Keratinocyte (primary cell): Measurements from ENCODE around the gene PPP1R7. TPM values are rescaled to one million over a fixed set of nuclear protein-coding genes. Genes with fewer than 3 reads are reported as not detected.

Experiments
- DNase-seq: peaks from one replicate; pipeline ENCODE4 v3.0.0-alpha.2; 2011; ENCODE audit warnings: low read depth, missing footprints, low spot score
- FAIRE-seq: peaks from 2 replicates; lab custom pipeline; 2011; peaks lifted over from hg19 to GRCh38; lab: Jason Lieb, UNC
- H2AFZ ChIP-seq: 2 replicates; pipeline ENCODE4 v1.6.0; 2012; ENCODE audit warnings: low read length, control low read depth, inconsistent platforms; ENCODE audit not compliant: control insufficient read depth
- H3K27ac ChIP-seq: 2 replicates; pipeline ENCODE4 v1.5.1; 2011; ENCODE audit warnings: low read length; ENCODE audit not compliant: control insufficient read depth, insufficient read depth
- H3K27me3 ChIP-seq: 3 replicates; pipeline ENCODE4 v1.6.0; 2011; ENCODE audit warnings: low read length; ENCODE audit not compliant: control insufficient read depth, insufficient read depth; ENCODE audit errors: extremely low read depth
- H3K36me3 ChIP-seq, 2 experiments: 2 replicates in 1 of 2; 3 replicates in 1 of 2; pipeline ENCODE4 v1.5.1; 2011; ENCODE audit warnings: low read length in 2 of 2, mild to moderate bottlenecking in 1 of 2; ENCODE audit not compliant: control insufficient read depth in 2 of 2, insufficient read depth in 2 of 2; ENCODE audit errors: extremely low read depth in 1 of 2
- H3K4me1 ChIP-seq: 3 replicates; pipeline ENCODE4 v1.5.1; 2011; ENCODE audit warnings: low read length; ENCODE audit not compliant: control insufficient read depth, insufficient read depth; ENCODE audit errors: extremely low read depth
- H3K4me2 ChIP-seq: 3 replicates; pipeline ENCODE4 v1.6.0; 2011; ENCODE audit warnings: low read depth, low read length; ENCODE audit not compliant: control insufficient read depth, insufficient read depth; ENCODE audit errors: extremely low read depth
- H3K4me3 ChIP-seq, 3 experiments: fragments of 200-600 bp in 1 of 3; sonication (generic) in 1 of 3; 2 replicates in 2 of 3; 3 replicates in 1 of 3; pipeline ENCODE4 v1.5.1; 2011 to 2016; ENCODE audit warnings: low read length in 3 of 3, mild to moderate bottlenecking in 3 of 3, control low read depth in 2 of 3, inconsistent platforms in 1 of 3, low read depth in 1 of 3, mixed read lengths in 1 of 3, mixed run types in 1 of 3, moderate library complexity in 1 of 3; ENCODE audit not compliant: control insufficient read depth in 2 of 3, insufficient read depth in 2 of 3; ENCODE audit errors: extremely low read depth in 1 of 3
- H3K79me2 ChIP-seq: 2 replicates; pipeline ENCODE4 v1.6.0; 2012; ENCODE audit warnings: low read length; ENCODE audit not compliant: control insufficient read depth, insufficient read depth
- H3K9ac ChIP-seq: 3 replicates; pipeline ENCODE4 v1.6.0; 2011; ENCODE audit warnings: low read length; ENCODE audit not compliant: control insufficient read depth, insufficient read depth; ENCODE audit errors: extremely low read depth
- H3K9me1 ChIP-seq: 3 replicates; pipeline ENCODE4 v1.6.0; 2011; ENCODE audit warnings: low read length; ENCODE audit not compliant: control insufficient read depth, insufficient read depth; ENCODE audit errors: extremely low read depth
- H3K9me3 ChIP-seq: 2 replicates; pipeline ENCODE4 v1.5.1; 2012; ENCODE audit warnings: low read depth, low read length; ENCODE audit not compliant: control insufficient read depth
- H4K20me1 ChIP-seq: 3 replicates; pipeline ENCODE4 v1.6.0; 2011; ENCODE audit warnings: low read length; ENCODE audit not compliant: control insufficient read depth, insufficient read depth; ENCODE audit errors: extremely low read depth
- CTCF ChIP-seq, 3 experiments: IDR thresholded peaks in 1 of 3; conservative IDR thresholded peaks in 1 of 3; optimal IDR thresholded peaks in 1 of 3; 2 replicates in 2 of 3; 3 replicates in 1 of 3; pipeline versions ENCODE3 to v1.5.1; 2011; ENCODE audit warnings: low read length in 3 of 3, mild to moderate bottlenecking in 3 of 3, moderate library complexity in 2 of 3, control low read depth in 1 of 3, inconsistent platforms in 1 of 3; ENCODE audit not compliant: insufficient read depth in 2 of 3; ENCODE audit errors: extremely low read depth in 1 of 3
- EZH2 ChIP-seq: IDR thresholded peaks from one replicate; pipeline ENCODE4 v1.6.1; 2012; ENCODE audit warnings: inconsistent platforms, mild to moderate bottlenecking, low read length, moderate library complexity
- dilution Hi-C: fragments of 300-500 bp; cut with MboI; formaldehyde crosslinking; loops from one replicate; pipeline ENCODE4 v1.7.0; 2020; ENCODE audit warnings: low sequenced_read_pairs; ENCODE audit not compliant: extremely low pct_ligation_motif_present
- polyA plus RNA-seq, 5 experiments: library from polyadenylated mRNA; depleted of rRNA in 3 of 5; stranded (reverse) in 3 of 5; stranded (forward) in 1 of 5; unstranded in 1 of 5; fragments of >200 nt; gene quantifications; 1 replicate in 1 of 5; 2 replicates in 3 of 5; 3 replicates in 1 of 5; pipeline versions ENCODE4 v1.2.1 to v1.2.3, GENCODE V29; 2011 to 2012; ENCODE audit warnings: missing spikeins in 2 of 5, low read depth in 1 of 5, low replicate concordance in 1 of 5

The PPP1R7 gene
- polyA plus RNA-seq, 1 donor (not counting 4 experiments of a cell fraction or from before 2014, with no cell fraction given), result 84.9 TPM

GRCh38 chr2:241211276-241211675 lies 61.0 kb downstream of the PPP1R7 start:
- dilution Hi-C loops, result no loop called here
- peaks cover 29% of the 10 kb centered on the region for H3K27me3 ChIP-seq
- no peaks in the 10 kb centered on the region for H3K9me3 ChIP-seq
- no peaks in the 10 kb centered on the region for H4K20me1 ChIP-seq
- no peaks in the 10 kb centered on the region for H3K9me1 ChIP-seq
- no peak for TF ChIP-seq EZH2
- TF ChIP-seq CTCF (optimal IDR thresholded peaks at IDR 0.05 in 1 of 3, IDR thresholded peaks at IDR 0.05 in 1 of 3, conservative IDR thresholded peaks at IDR 0.05 in 1 of 3; ENCODE audit: extremely low read depth in 1 of 3, insufficient read depth in 2 of 3, low read length in 3 of 3), result peak in 1 of 3 experiments; percentile 2
- no peaks in the 10 kb centered on the region for H3K4me1 ChIP-seq
- H3K79me2 ChIP-seq, result no peaks in the 10 kb centered on the region
- no peak overlapping the region for H3K27ac ChIP-seq
- no peak overlapping the region for H3K4me3 ChIP-seq
- no peak overlapping the region for H2AFZ ChIP-seq
- no peak for DNase-seq
- no peak for FAIRE-seq
- no peak overlapping the region for H3K9ac ChIP-seq
- H3K36me3 ChIP-seq, result no peaks in the 10 kb centered on the region
- H3K4me2 ChIP-seq, result no peak overlapping the region

- Histone ChIP-seq H3K4me3 (no peak overlapping the region), H3K9ac (no peak overlapping the region), H3K4me2 (no peak overlapping the region), H4K20me1 (no peaks in the 10 kb centered on the region), H3K9me3 (no peaks in the 10 kb centered on the region), H2AFZ (no peak overlapping the region), H3K36me3 (no peaks in the 10 kb centered on the region), H3K27me3 (peaks cover 40% of the 10 kb centered on the region), H3K79me2 (no peaks in the 10 kb centered on the region), H3K9me1 (no peaks in the 10 kb centered on the region), H3K4me1 (no peaks in the 10 kb centered on the region), H3K27ac (no peak overlapping the region)
- dilution Hi-C loops, result no loop called here
- FAIRE-seq (no peak), DNase-seq (no peak)
- TF ChIP-seq CTCF (optimal IDR thresholded peaks at IDR 0.05 in 1 of 3, IDR thresholded peaks at IDR 0.05 in 1 of 3, conservative IDR thresholded peaks at IDR 0.05 in 1 of 3; ENCODE audit: extremely low read depth in 1 of 3, insufficient read depth in 2 of 3, low read length in 3 of 3) (no peak), EZH2 (no peak)
Observed at GRCh38 chr2:241213041-241213440, 62.8 kb downstream of the PPP1R7 start.
